HG03521 (cell line): ENCODE measurements around the gene IFT80.
"Not testable (repeated sequence)": the region's sequence is repeated elsewhere in the genome, so short reads cannot be mapped to it uniquely, and the experiment has no call there.

Experiments
- ATAC-seq: cut with Tn5 transposase; IDR thresholded peaks from one replicate; pipeline ENCODE4 v1.9.1; 2021; ENCODE audit warnings: mild to moderate bottlenecking, moderate library complexity; ENCODE audit not compliant: unreplicated experiment

Gene IFT80

GRCh38 chr3:160369784-160370183, 29.2 kb downstream of the IFT80 start:
- ATAC-seq = no peak

DNA sequence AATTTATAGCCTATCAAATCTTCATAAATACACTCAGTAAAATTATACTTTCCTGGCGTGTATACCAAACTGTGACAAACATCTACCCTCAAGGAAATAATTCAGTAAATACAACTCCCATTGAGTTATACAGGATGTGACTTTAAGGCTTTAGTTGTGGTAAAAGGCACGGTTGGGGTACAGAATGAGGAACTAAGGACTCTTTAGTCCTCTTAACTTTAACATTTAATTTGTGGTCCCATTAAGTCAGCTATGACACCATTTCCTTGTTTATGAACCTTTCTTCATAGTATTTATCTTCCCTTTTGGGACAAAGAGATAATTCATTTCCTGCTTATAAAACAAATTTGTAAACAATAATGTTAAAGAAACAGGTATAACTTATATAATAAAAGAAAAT, 30.2 kb downstream of the IFT80 start:
- ATAC-seq = peak; percentile 61

DNA sequence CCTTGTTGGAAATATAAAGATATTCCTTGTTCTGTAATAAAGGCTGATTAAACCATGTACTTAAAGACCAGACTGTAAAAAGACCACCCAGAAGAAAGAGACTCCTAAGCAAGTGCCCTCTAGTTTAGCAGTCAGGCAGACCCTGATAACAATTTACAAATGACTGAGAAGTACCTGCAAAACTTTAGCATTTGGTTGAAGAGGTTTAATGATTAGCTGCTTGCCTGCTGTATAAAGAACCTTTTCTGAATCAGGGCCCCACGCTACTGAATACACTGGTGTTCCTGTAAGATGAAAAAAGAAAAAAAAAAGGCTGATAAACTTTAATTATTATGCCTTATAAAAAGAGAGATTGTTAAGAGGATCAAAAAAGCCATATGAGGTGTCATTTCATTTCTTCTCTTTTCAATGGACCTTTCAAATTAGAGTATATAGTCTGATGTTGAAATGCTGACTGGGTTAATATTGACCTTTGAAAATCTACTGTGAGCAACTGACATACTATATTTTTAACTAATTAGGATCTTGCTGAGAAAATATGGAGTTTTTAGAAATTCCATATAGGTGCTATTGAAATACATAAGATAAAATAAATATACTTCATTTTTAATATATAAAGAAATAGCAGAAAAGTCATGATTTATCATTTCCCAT, 33.0 kb downstream of the IFT80 start:
- no peak for ATAC-seq

GRCh38 chr3:160362896-160363295, 36.1 kb downstream of the IFT80 start:
- ATAC-seq = not testable (repeated sequence)

DNA sequence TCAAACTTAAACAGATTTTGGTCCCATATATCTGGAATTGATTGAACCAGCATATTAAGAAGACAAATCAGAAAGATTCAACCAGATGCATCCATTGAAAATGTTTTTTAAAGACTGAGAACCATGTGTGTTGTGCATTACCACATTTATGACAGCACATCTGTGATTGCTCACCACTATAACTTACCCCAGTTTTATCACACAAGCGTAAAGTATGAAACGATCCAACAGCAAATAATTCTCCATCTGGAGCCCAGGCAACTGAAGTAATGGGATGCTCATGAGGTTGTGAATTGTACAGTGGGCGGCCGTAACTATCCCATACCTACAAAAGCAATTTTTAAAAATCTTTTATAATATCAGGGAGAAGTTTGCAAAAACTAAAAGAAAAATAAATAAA, 43.2 kb downstream of the IFT80 start:
- ATAC-seq = no peak

GRCh38 chr3:160346511-160346910, 52.5 kb downstream of the IFT80 start:
- ATAC-seq = no peak

DNA sequence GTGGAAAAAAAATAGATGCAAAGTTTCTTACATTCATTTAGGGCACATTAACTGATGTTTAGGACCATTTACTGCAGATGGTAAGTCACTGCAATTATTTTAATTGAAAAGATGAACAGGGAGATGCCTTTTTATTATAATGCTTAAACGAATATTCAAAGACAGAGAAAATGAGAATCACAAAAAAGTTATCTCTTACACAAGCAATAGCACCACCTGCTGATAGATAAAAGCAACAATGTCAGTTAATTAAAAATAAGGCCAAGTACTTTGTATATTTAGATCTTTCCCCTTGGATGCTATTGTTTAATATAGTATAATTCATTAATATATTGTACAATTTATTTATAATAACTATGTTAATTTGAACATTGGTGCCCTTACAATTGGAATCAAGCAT, 55.9 kb downstream of the IFT80 start:
- ATAC-seq = no peak

DNA sequence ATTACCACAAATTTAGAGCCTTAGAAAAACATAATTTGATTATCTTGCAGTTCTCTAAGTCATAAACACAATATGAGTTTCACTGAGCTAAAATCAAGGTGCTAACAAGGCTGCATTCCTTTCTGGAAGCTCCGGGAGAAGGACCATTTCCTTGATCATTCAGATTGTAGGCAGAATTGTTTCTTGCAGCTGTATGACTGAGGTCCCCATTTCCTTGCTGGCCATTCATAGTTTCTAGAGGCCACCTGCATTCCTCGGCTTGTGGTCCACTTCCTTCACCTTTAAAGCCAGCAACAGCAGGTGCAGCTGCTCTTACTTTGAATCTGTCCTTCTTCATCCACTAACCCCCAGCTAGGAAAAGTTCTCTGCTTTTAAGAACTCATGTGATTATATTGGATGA, 58.7 kb downstream of the IFT80 start:
- no peak for ATAC-seq

DNA sequence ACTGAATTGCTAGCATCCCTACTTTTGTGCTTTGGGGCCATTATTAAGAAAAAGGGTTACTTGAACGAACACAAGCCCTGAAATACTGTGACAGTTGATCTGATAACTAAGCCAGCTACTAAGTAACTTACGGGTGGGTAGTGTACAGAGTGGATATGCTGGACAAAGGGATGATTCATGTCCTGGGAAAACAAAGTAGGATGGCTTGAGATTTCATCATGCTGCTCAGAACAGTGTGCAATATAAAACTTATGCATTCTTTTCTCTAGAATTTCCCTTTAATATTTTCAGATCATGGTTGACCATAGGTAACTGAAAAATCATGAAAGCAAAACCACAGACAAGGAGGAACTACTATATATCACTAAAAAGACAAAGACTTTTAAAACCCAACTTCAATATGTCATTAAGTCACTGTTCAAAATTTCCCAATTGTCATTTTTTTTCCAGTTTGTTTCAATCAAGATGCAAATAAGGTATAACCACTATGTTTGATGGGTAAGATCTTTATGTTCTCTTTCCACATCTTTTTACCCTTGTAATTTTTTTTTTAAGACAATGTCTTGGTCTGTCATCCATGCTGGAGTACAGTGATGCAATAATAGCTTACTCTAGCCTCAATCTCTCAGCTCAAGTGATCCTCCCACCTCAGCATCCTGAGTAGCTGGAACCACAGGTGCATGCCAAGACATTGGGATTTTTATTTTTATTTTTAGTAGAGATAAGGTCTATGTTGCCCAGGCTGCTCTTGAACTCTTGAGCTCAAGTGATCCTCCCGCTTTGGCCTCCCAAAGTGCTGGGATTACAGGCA, 67.7 kb downstream of the IFT80 start:
- ATAC-seq = no peak

- no peak for ATAC-seq
Observed at GRCh38 chr3:160330690-160331089, 68.3 kb downstream of the IFT80 start.

DNA sequence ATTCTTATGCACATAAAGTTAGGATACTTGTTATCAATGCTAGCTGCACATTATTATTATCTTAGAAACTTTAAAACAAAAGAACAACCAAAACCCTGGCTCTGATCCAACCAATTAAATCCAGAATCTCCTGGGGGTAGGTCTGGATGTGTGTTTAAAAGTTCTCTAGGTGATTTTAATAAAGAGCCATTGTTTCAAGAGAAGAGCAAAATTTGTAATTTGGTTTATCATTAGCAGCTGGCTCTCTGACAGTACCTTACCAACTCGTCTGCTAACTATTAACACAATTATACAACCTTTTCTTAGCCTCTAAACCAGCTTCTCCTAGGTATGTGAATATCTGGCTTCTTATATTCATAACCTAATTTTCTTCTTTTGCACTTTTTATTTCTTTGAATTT, 68.9 kb downstream of the IFT80 start:
- ATAC-seq = no peak

DNA sequence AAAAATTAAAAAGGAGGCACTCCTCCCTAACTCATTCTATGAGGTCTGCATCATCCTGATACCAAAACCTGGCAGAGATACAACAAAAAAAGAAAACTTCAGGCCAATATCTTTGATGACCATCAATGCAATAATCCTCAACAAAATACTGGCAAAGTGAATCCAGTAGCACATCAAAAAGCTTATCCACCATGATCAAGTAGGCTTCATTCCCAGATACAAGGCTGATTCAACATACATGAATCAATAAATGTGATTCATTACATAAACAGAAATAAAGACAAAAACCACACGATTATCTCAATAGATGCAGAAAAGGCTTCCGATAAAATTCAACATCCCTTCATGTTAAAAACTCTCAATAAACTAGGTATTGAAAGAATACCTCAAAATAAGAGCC, 72.7 kb downstream of the IFT80 start:
- ATAC-seq = not testable (repeated sequence)

GRCh38 chr3:160321821-160322220, 77.2 kb downstream of the IFT80 start:
- ATAC-seq = not testable (repeated sequence)

- ATAC-seq = no peak
Observed at GRCh38 chr3:160319322-160319721, 79.7 kb downstream of the IFT80 start.

DNA sequence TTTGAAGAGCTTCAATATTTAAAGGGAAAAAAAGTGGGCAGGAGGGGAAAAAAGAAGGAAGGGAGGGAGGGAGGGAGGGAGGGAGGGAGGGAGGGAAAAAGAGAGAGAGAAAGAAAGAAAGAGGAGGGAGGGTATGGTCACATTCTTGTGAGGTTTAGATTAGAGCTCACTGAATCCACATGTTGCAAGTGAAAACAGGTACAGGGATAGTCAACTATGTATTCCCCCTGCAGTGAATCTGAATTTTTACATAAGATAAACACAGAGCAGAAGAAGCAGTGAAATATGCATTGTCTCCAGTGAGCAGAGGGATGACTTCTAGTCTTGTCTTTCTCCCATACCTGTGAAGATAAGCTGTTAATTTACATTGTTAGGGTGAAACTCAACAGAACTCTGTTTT, 84.0 kb downstream of the IFT80 start:
- ATAC-seq = no peak

GRCh38 chr3:160312014-160312624, 86.9 kb downstream of the IFT80 start:
- no peak for ATAC-seq

GRCh38 chr3:160302806-160303205, 96.2 kb downstream of the IFT80 start:
- no peak for ATAC-seq

- ATAC-seq = no peak
Observed at GRCh38 chr3:160296591-160296990, 102.4 kb downstream of the IFT80 start.

DNA sequence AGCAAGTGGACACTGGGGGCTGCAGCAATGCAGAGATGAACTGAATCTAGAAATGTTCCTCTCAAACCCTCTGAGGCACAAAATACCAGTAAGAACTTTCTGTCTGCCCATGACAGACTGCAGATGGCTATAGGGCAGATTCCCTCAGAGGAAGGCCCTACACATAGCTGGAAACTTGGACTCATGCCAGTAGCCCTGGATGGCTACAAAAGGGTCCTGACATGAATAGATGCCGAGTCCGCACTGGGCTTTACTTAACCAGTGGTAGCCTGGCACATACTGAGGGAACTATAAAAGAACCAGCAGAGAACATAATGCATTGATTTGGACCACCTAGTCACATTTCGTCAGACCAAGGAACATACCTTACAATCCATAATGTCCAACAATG, 107.1 kb downstream of the IFT80 start:
- ATAC-seq = no peak

- no peak for ATAC-seq
Observed at GRCh38 chr3:160291290-160291908, 107.6 kb downstream of the IFT80 start.

DNA sequence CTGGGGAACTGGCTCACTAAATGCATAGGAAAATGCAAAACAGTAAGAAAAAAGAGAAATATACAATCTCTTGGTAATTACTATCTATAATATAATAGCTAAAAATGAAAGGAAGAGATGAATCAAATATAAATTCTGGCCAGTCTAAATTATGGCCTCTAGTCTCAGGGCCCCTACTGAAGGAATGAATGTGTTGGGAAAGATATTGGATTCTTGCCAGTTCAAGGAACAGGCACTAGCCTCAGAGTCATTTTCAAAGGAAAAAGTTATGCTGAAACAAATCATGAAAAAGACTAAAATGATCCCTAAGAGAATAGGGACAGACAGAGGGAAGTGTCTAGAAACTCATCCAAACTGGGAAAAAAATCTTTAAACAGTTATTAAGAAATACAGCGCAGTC, 111.4 kb downstream of the IFT80 start:
- ATAC-seq = no peak

DNA sequence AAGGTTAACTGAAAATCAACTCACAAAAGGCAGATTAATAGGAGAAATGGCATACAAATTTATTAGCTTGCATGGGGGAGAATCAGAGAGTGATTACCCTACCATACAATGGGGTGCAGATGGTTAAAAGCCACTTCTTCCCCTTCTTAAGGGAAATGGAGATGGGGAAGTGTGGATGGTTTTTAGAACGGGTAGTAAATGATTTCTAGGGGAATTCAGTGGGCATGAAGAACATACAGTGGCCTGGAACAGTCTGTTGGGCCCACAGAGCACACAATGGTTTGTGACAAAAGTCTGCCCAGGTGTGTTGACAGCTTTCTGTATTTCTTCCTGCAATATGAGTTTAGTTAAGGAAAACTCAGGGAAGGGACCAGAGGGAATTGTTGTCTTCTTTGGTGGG, 112.8 kb downstream of the IFT80 start:
- no peak for ATAC-seq
